ENCODE results near the gene STAT5B. TPM values are rescaled to one million over a fixed set of nuclear protein-coding genes. Genes with fewer than 3 reads are reported as not detected.
"Not testable (repeated sequence)": the region's sequence is repeated elsewhere in the genome, so short reads cannot be mapped to it uniquely, and the experiment has no call there.

Gene STAT5B
- total and polyA plus RNA-seq, 5 donors = 19.7 to 46.3 (median 40.0) TPM

GRCh38 chr17:42246515-42246914 lies 29.7 kb downstream of the STAT5B start:
- no peaks in the 10 kb centered on the region for H3K9me3 ChIP-seq (ENCODE audit: control insufficient read depth, low read length)
- H3K27me3 ChIP-seq (ENCODE audit: control insufficient read depth, insufficient read depth) = no peaks in the 10 kb centered on the region
- 75% methylated on average over 7 of the region's 7 CpGs for WGBS
- ATAC-seq (no peak), DNase-seq (no peak)
- H3K27ac ChIP-seq (ENCODE audit: low read length) = no peak overlapping the region
- no peak overlapping the region for H3K4me3 ChIP-seq (ENCODE audit: low read length)
- H3K4me1 ChIP-seq (ENCODE audit: control insufficient read depth, insufficient read depth, low read length) = peaks cover 7% of the 10 kb centered on the region
- intact Hi-C loops (cut with DNase I) = no loop called here

- H3K27me3 ChIP-seq (ENCODE audit: control insufficient read depth, insufficient read depth); DNase-seq; ATAC-seq; H3K4me3 ChIP-seq (ENCODE audit: low read length); H3K27ac ChIP-seq (ENCODE audit: low read length); intact Hi-C loops (cut with DNase I); H3K4me1 ChIP-seq (ENCODE audit: control insufficient read depth, insufficient read depth, low read length); H3K9me3 ChIP-seq (ENCODE audit: control insufficient read depth, low read length): not testable (repeated sequence)
- 97% methylated on average over 11 of the region's 11 CpGs for WGBS
Measured at GRCh38 chr17:42245183-42245582, 31.0 kb downstream of the STAT5B start.

GRCh38 chr17:42244116-42244515 lies 32.1 kb downstream of the STAT5B start:
- DNase-seq; intact Hi-C loops (cut with DNase I); H3K27ac ChIP-seq (ENCODE audit: low read length); H3K4me3 ChIP-seq (ENCODE audit: low read length); H3K9me3 ChIP-seq (ENCODE audit: control insufficient read depth, low read length); H3K4me1 ChIP-seq (ENCODE audit: control insufficient read depth, insufficient read depth, low read length); ATAC-seq; H3K27me3 ChIP-seq (ENCODE audit: control insufficient read depth, insufficient read depth): not testable (repeated sequence)
- 98% methylated on average over 3 of the region's 3 CpGs for WGBS

GRCh38 chr17:42243493-42243982 lies 32.7 kb downstream of the STAT5B start:
- no peak for DNase-seq
- H3K4me3 ChIP-seq (ENCODE audit: low read length) = no peak overlapping the region
- intact Hi-C loops (cut with DNase I) = no loop called here
- H3K4me1 ChIP-seq (ENCODE audit: control insufficient read depth, insufficient read depth, low read length) = peaks cover 7% of the 10 kb centered on the region
- peak in 1 of 2 donors; percentile 45 for ATAC-seq
- H3K27me3 ChIP-seq (ENCODE audit: control insufficient read depth, insufficient read depth) = no peaks in the 10 kb centered on the region
- WGBS = 71% methylated on average over 5 of the region's 5 CpGs
- H3K27ac ChIP-seq (ENCODE audit: low read length) = no peak overlapping the region
- H3K9me3 ChIP-seq (ENCODE audit: control insufficient read depth, low read length) = no peaks in the 10 kb centered on the region

GRCh38 chr17:42241871-42242270 lies 34.3 kb downstream of the STAT5B start:
- ATAC-seq = no peak
- Histone ChIP-seq H3K4me3 (ENCODE audit: low read length) (no peak overlapping the region), H3K9me3 (ENCODE audit: control insufficient read depth, low read length) (no peaks in the 10 kb centered on the region), H3K4me1 (ENCODE audit: control insufficient read depth, insufficient read depth, low read length) (peaks cover 5% of the 10 kb centered on the region), H3K27ac (ENCODE audit: low read length) (no peak overlapping the region), H3K27me3 (ENCODE audit: control insufficient read depth, insufficient read depth) (no peaks in the 10 kb centered on the region)
- intact Hi-C loops (cut with DNase I) = no loop called here
- no peak for DNase-seq
- 98% methylated on average over 1 of the region's 1 CpG for WGBS

- ATAC-seq; DNase-seq; H3K4me3 ChIP-seq (ENCODE audit: low read length); H3K4me1 ChIP-seq (ENCODE audit: control insufficient read depth, insufficient read depth, low read length); H3K9me3 ChIP-seq (ENCODE audit: control insufficient read depth, low read length); H3K27ac ChIP-seq (ENCODE audit: low read length); intact Hi-C loops (cut with DNase I); H3K27me3 ChIP-seq (ENCODE audit: control insufficient read depth, insufficient read depth): not testable (repeated sequence)
- 81% methylated on average over 4 of the region's 4 CpGs for WGBS
Measured at GRCh38 chr17:42240863-42241262, 35.3 kb downstream of the STAT5B start.

- ATAC-seq (no peak), DNase-seq (no peak)
- no peaks in the 10 kb centered on the region for H3K27me3 ChIP-seq (ENCODE audit: control insufficient read depth, insufficient read depth)
- WGBS = 66% methylated on average over 5 of the region's 5 CpGs
- no peak overlapping the region for H3K27ac ChIP-seq (ENCODE audit: low read length)
- H3K9me3 ChIP-seq (ENCODE audit: control insufficient read depth, low read length) = no peaks in the 10 kb centered on the region
- intact Hi-C loops (cut with DNase I) = no loop called here
- H3K4me1 ChIP-seq (ENCODE audit: control insufficient read depth, insufficient read depth, low read length) = peaks cover 5% of the 10 kb centered on the region
- no peak overlapping the region for H3K4me3 ChIP-seq (ENCODE audit: low read length)
Measured at GRCh38 chr17:42240201-42240600, 36.0 kb downstream of the STAT5B start.

GRCh38 chr17:42239576-42239975 lies 36.6 kb downstream of the STAT5B start:
- H3K27ac ChIP-seq (ENCODE audit: low read length); intact Hi-C loops (cut with DNase I); H3K4me1 ChIP-seq (ENCODE audit: control insufficient read depth, insufficient read depth, low read length); DNase-seq; H3K4me3 ChIP-seq (ENCODE audit: low read length); H3K9me3 ChIP-seq (ENCODE audit: control insufficient read depth, low read length); H3K27me3 ChIP-seq (ENCODE audit: control insufficient read depth, insufficient read depth); ATAC-seq: not testable (repeated sequence)
- 87% methylated on average over 7 of the region's 7 CpGs for WGBS

- Histone ChIP-seq H3K4me1 (ENCODE audit: control insufficient read depth, insufficient read depth, low read length) (no peaks in the 10 kb centered on the region), H3K4me3 (ENCODE audit: low read length) (no peak overlapping the region), H3K27me3 (ENCODE audit: control insufficient read depth, insufficient read depth) (no peaks in the 10 kb centered on the region), H3K9me3 (ENCODE audit: control insufficient read depth, low read length) (no peaks in the 10 kb centered on the region), H3K27ac (ENCODE audit: low read length) (no peak overlapping the region)
- 86% methylated on average over 7 of the region's 7 CpGs for WGBS
- ATAC-seq (no peak), DNase-seq (no peak)
- intact Hi-C loops (cut with DNase I) = no loop called here
Measured at GRCh38 chr17:42236760-42237159, 39.4 kb downstream of the STAT5B start.

- DNase-seq (no peak), ATAC-seq (peak; percentile 54 to 69)
- no peak overlapping the region for H3K4me3 ChIP-seq (ENCODE audit: low read length)
- no peaks in the 10 kb centered on the region for H3K4me1 ChIP-seq (ENCODE audit: control insufficient read depth, insufficient read depth, low read length)
- no peak overlapping the region for H3K27ac ChIP-seq (ENCODE audit: low read length)
- WGBS = 26% methylated on average over 2 of the region's 2 CpGs
- intact Hi-C loops (cut with DNase I) = no loop called here
- H3K27me3 ChIP-seq (ENCODE audit: control insufficient read depth, insufficient read depth) = no peaks in the 10 kb centered on the region
- H3K9me3 ChIP-seq (ENCODE audit: control insufficient read depth, low read length) = no peaks in the 10 kb centered on the region
Measured at GRCh38 chr17:42233994-42234393, 42.2 kb downstream of the STAT5B start.

- no peak overlapping the region for H3K27ac ChIP-seq (ENCODE audit: low read length)
- 96% methylated on average over 5 of the region's 5 CpGs for WGBS
- intact Hi-C loops (cut with DNase I) = no loop called here
- H3K4me1 ChIP-seq (ENCODE audit: control insufficient read depth, insufficient read depth, low read length) = peaks cover 3% of the 10 kb centered on the region
- H3K9me3 ChIP-seq (ENCODE audit: control insufficient read depth, low read length) = no peaks in the 10 kb centered on the region
- no peaks in the 10 kb centered on the region for H3K27me3 ChIP-seq (ENCODE audit: control insufficient read depth, insufficient read depth)
- H3K4me3 ChIP-seq (ENCODE audit: low read length) = no peak overlapping the region
- no peak for DNase-seq
- no peak for ATAC-seq
Measured at GRCh38 chr17:42233156-42233555, 43.0 kb downstream of the STAT5B start.

GRCh38 chr17:42230225-42230624 lies 46.0 kb downstream of the STAT5B start:
- ATAC-seq = no peak
- no peak overlapping the region for H3K27ac ChIP-seq (ENCODE audit: low read length)
- 81% methylated on average over 5 of the region's 5 CpGs for WGBS

More at GRCh38 chr17:42230225-42230624, 46.0 kb downstream of the STAT5B start:
- DNase-seq = no peak
- peaks cover 5% of the 10 kb centered on the region for H3K4me1 ChIP-seq (ENCODE audit: control insufficient read depth, insufficient read depth, low read length)
- H3K27me3 ChIP-seq (ENCODE audit: control insufficient read depth, insufficient read depth) = no peaks in the 10 kb centered on the region
- intact Hi-C loops (cut with DNase I) = no loop called here
- no peaks in the 10 kb centered on the region for H3K9me3 ChIP-seq (ENCODE audit: control insufficient read depth, low read length)
- no peak overlapping the region for H3K4me3 ChIP-seq (ENCODE audit: low read length)

Measured in right cardiac atrium (tissue), 5 donors.